Activated CD8-positive, alpha-beta T cell treated with anti-CD3 and anti-CD28 coated beads for 36 hours (primary cell): ENCODE measurements around the gene PNKD. TPM values are rescaled to one million over a fixed set of nuclear protein-coding genes. Genes with fewer than 3 reads are reported as not detected.

Experiments used
- ATAC-seq: fragments of 200-7000 bp; cut with Tn5 transposase; one replicate; pipeline ENCODE4 v1.10.0; 2021; ENCODE audit warnings: mild to moderate bottlenecking, moderate library complexity
- CTCF ChIA-PET: fragments of 350-600 bp; sonication (Branson Sonifier 250); formaldehyde crosslinking; loops from one replicate; lab custom pipeline; 2021; ENCODE audit warnings: antibody characterized with exemption; lab: Charles Lee
- POLR2A ChIA-PET: fragments of 350-600 bp; sonication (Branson Sonifier 250); formaldehyde crosslinking; loops from one replicate; lab custom pipeline; 2021; ENCODE audit warnings: antibody characterized with exemption; lab: Charles Lee
- DNase-seq: peaks from one replicate; pipeline ENCODE4 v3.0.0-alpha.2; 2020
- H3K27ac Mint-ChIP-seq: one replicate; pipeline ENCODE4 v1.8.0; 2021; ENCODE audit warnings: mild to moderate bottlenecking, mixed read lengths
- H3K27me3 Mint-ChIP-seq: one replicate; pipeline ENCODE4 v1.8.0; 2021; ENCODE audit warnings: mixed read lengths
- H3K36me3 Mint-ChIP-seq: one replicate; pipeline ENCODE4 v1.8.0; 2021; ENCODE audit warnings: low read depth, mixed read lengths
- H3K4me1 Mint-ChIP-seq: one replicate; pipeline ENCODE4 v1.8.0; 2021; ENCODE audit warnings: low read depth, mixed read lengths
- H3K4me3 Mint-ChIP-seq: one replicate; pipeline ENCODE4 v1.8.0; 2021; ENCODE audit warnings: mild to moderate bottlenecking, moderate library complexity, mixed read lengths
- H3K9me3 Mint-ChIP-seq: one replicate; pipeline ENCODE4 v1.8.0; 2021; ENCODE audit warnings: mixed read lengths
- CTCF ChIP-seq: fragments of 200-600 bp; IDR thresholded peaks from one replicate; pipeline ENCODE4 v1.8.0; 2022; ENCODE audit warnings: antibody characterized with exemption, mild to moderate bottlenecking
- intact Hi-C: fragments of 100-400 bp; cut with micrococcal nuclease; formaldehyde crosslinking; loops from one replicate; pipeline ENCODE4 v1.10.0; 2022
- total RNA-seq, 2 experiments: library from RNA; stranded (reverse); gene quantifications; one replicate each; pipeline ENCODE4 v1.2.3, GENCODE V29; 2021

Gene PNKD
- total RNA-seq, 2 experiments from 2014 or later: 19.8 to 24.4 TPM

GRCh38 chr2:218282173-218282991 lies 12.1 kb downstream of the PNKD start:
- Mint-ChIP-seq H3K4me3 (no peak overlapping the region), H3K36me3 (peaks cover 25% of the 10 kb centered on the region), H3K27ac (peak overlapping the region; percentile 55), H3K27me3 (no peaks in the 10 kb centered on the region), H3K4me1 (peaks cover 47% of the 10 kb centered on the region), H3K9me3 (no peaks in the 10 kb centered on the region)
- no peak for TF ChIP-seq CTCF
- no peak for ATAC-seq
- CTCF ChIA-PET: interaction anchor here (8.6 kb wide), 1 partner anchor 9 kb away, joined by 161 read pairs; the partner anchor contains the start of genes AAMP and PNKD
- DNase-seq: no peak
- intact Hi-C loops: no loop called here
- POLR2A ChIA-PET: interaction anchor here (6.2 kb wide), 1 partner anchor 9 kb away, joined by 97 read pairs; the partner anchor contains the start of genes AAMP and PNKD

- POLR2A ChIA-PET: interaction anchor here (0.6 to 6.2 kb wide), 6 partner anchors 10 to 600 kb away, joined by 3 to 97 read pairs (median 4); partner anchors contain the start of genes AAMP and PNKD
- H3K9me3 Mint-ChIP-seq: no peaks in the 10 kb centered on the region
- peaks cover 59% of the 10 kb centered on the region for H3K4me1 Mint-ChIP-seq
- H3K36me3 Mint-ChIP-seq: peaks cover 28% of the 10 kb centered on the region
- H3K4me3 Mint-ChIP-seq: peak overlapping the region; percentile 48
- no peak for TF ChIP-seq CTCF
- ATAC-seq (peak; percentile 48), DNase-seq (peak; percentile 83)
- peak overlapping the region; percentile 95 for H3K27ac Mint-ChIP-seq
- H3K27me3 Mint-ChIP-seq: no peaks in the 10 kb centered on the region
- intact Hi-C loops: no loop called here
- CTCF ChIA-PET: interaction anchor here (0.6 to 8.6 kb wide), 4 partner anchors 8 to 72 kb away, joined by 3 to 161 read pairs (median 6); partner anchors contain the start of genes AAMP and PNKD
Measured at GRCh38 chr2:218284106-218284811, 13.9 kb downstream of the PNKD start.

GRCh38 chr2:218285604-218286003 lies 15.3 kb downstream of the PNKD start:
- CTCF ChIA-PET: interaction anchor here (0.6 to 8.6 kb wide), 5 partner anchors 12 to 181 kb away, joined by 3 to 161 read pairs (median 4); partner anchors contain the start of genes AAMP and PNKD

More at GRCh38 chr2:218285604-218286003, 15.3 kb downstream of the PNKD start:
- POLR2A ChIA-PET: interaction anchor here (0.7 to 6.2 kb wide), 4 partner anchors 12 to 374 kb away, joined by 3 to 97 read pairs (median 4); partner anchors contain the start of genes AAMP, BCS1L, PNKD and ZNF142
- intact Hi-C loops: loop anchor here (2.0 to 5.0 kb wide), 2 partner anchors 13 to 112 kb away; partner anchors contain the start of gene CTDSP1
- no peak for TF ChIP-seq CTCF
- Mint-ChIP-seq H3K9me3 (no peaks in the 10 kb centered on the region), H3K4me3 (peak overlapping the region; percentile 83), H3K4me1 (peaks cover 69% of the 10 kb centered on the region), H3K27me3 (no peaks in the 10 kb centered on the region), H3K36me3 (peaks cover 26% of the 10 kb centered on the region), H3K27ac (peak overlapping the region; percentile 95)
- ATAC-seq (no peak), DNase-seq (no peak)
